Peyer's patch (tissue), 4 donors: ENCODE results near the gene SLC9A3.

Experiments
- POLR2A ChIP-seq, 2 donors: fragments of 450-650 bp; IDR thresholded peaks; one replicate each; pipeline ENCODE4 v1.5.1; 2017; ENCODE audit warnings: antibody characterized with exemption in 2 of 2, mild to moderate bottlenecking in 2 of 2, moderate library complexity in 2 of 2
- TF ChIP-seq, protein P1 (sequence below), 6 experiments: fragments of 450-650 bp in 4 of 6; fragments of 200-600 bp in 2 of 6; sonication (generic) in 1 of 6; IDR thresholded peaks; one replicate each; pipeline ENCODE4 v1.5.1; 2017 to 2019; ENCODE audit warnings: antibody characterized with exemption in 6 of 6, mild to moderate bottlenecking in 3 of 6, moderate library complexity in 1 of 6

DNA sequence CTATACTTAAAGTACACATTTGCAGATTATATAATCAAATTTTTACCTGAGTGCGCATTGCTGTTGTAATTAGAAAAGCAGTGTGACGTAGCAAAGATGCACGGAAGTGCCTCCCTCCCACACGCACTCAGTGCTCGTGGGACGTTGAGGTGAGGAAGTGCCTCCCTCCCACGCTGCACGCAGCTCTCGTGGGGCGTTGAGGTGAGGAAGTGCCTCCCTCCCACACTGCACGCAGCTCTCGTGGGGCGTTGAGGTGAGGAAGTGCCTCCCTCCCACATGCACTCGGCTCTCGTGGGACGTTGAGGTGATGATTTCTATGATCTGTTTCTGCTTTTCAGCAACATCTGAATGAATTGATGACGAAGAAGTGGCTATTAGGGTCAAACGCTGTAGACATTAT lies 60.3 kb downstream of the SLC9A3 start:
- TF ChIP-seq, protein P1, sequence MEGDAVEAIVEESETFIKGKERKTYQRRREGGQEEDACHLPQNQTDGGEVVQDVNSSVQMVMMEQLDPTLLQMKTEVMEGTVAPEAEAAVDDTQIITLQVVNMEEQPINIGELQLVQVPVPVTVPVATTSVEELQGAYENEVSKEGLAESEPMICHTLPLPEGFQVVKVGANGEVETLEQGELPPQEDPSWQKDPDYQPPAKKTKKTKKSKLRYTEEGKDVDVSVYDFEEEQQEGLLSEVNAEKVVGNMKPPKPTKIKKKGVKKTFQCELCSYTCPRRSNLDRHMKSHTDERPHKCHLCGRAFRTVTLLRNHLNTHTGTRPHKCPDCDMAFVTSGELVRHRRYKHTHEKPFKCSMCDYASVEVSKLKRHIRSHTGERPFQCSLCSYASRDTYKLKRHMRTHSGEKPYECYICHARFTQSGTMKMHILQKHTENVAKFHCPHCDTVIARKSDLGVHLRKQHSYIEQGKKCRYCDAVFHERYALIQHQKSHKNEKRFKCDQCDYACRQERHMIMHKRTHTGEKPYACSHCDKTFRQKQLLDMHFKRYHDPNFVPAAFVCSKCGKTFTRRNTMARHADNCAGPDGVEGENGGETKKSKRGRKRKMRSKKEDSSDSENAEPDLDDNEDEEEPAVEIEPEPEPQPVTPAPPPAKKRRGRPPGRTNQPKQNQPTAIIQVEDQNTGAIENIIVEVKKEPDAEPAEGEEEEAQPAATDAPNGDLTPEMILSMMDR (IDR thresholded peaks at IDR 0.05), result no peak
- TF ChIP-seq POLR2A (IDR thresholded peaks at IDR 0.05), result no peak
